Activated CD8-positive, alpha-beta memory T cell treated with anti-CD3 and anti-CD28 coated beads for 4 hours (primary cell): ENCODE measurements around the gene KYNU.
"Not testable (repeated sequence)": the region's sequence is repeated elsewhere in the genome, so short reads cannot be mapped to it uniquely, and the experiment has no call there.

Experiments
- DNase-seq, 2 donors: peaks; one replicate each; pipeline ENCODE4 v3.0.0-alpha.2; 2020; ENCODE audit warnings: low read depth in 2 of 2

KYNU gene

GRCh38 chr2:142915502-142915901, 38.0 kb downstream of the KYNU start:
- no peak for DNase-seq

DNA sequence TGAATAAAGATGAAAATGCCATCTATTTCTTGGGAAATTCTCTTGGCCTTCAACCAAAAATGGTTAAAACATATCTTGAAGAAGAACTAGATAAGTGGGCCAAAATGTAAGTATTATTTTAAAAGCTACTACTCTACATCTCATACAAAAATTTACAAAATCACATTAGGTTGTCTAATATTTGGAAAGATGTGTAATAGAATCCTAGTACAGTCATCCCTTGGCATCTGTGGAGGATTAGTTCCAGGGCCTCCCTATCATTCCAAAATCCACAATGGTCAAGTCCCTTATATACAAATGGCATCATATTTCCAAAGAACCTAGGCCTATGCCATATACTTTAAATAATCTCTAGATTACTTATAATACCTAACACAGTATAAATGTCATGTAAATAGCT, 41.2 kb downstream of the KYNU start:
- no peak for DNase-seq

GRCh38 chr2:142920571-142920970, 43.1 kb downstream of the KYNU start:
- no peak for DNase-seq

- no peak for DNase-seq
Measured at GRCh38 chr2:142926445-142926844, 49.0 kb downstream of the KYNU start.

DNA sequence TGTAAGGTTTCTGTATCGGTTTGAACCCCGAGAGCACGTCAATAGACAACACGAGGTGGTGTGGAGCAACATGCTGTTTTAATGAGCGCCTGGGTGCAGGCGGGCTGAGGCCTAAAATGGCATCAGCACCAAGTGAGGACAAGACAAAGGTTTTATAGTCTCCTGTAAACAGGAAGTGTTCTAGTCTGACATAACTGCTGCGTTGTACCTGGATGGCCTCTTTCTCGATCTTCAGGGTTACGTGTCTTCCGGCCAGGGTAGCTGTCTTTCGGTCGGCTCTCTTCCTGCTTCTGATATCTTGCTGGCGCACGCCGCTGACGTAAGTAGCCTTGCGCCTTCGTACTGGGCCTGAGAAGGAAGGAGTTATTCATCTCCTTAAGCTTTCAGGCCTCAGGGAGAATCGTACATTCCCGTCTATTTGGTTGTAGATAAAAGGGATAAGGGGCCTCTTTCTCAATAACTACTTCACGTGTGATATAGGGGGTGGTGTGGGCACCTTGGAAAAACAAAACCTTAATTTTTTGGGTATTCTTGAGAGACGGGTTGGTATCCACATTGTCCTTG, 53.5 kb downstream of the KYNU start:
- DNase-seq = no peak

- DNase-seq = no peak
Measured at GRCh38 chr2:142933916-142934315, 56.5 kb downstream of the KYNU start.

DNA sequence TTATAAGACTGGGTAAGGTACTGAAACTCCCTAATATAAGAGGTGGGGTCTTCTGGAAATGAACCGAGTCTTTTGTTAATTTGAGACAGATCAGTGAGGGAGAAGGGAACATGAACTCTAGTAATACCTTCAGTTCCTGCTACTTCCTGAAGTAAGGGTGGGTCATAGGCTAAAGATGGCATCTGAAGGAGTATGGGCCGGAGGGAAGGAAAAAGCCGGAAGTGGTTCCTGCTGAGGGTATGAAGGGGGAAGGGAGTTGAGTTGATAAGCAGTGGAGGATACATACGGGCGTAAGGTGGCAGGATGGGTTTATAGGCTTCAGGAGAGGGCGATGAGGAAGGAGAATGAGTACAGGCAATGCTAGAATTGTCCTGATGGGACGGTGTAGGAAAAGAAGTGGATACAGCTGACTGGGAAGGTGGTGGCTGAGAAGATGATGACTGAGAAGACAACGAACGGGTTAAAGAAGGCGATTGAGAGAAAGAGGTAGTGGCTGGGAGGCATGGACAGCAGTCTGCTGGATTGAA, 58.2 kb downstream of the KYNU start:
- DNase-seq = no peak

GRCh38 chr2:142936629-142937028, 59.2 kb downstream of the KYNU start:
- DNase-seq = no peak

DNA sequence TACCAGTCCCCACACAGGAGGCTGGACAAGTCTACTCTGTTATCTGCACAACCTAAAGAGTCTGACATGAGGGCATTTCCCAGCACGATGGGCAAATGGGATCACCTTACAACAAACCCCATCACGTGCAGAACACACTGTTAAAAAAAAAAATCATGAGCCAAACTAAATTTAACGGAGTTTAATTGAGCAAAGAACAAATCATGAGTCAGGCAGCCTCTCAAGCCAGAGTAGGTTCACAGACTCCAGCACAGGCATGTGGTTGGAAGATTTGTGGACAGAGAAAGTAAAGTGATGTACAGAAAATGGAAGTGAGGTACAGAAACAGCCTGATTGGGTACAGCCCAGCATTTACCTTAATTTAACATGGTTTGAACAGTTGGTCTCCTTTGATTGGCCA, 59.9 kb downstream of the KYNU start:
- no peak for DNase-seq

DNA sequence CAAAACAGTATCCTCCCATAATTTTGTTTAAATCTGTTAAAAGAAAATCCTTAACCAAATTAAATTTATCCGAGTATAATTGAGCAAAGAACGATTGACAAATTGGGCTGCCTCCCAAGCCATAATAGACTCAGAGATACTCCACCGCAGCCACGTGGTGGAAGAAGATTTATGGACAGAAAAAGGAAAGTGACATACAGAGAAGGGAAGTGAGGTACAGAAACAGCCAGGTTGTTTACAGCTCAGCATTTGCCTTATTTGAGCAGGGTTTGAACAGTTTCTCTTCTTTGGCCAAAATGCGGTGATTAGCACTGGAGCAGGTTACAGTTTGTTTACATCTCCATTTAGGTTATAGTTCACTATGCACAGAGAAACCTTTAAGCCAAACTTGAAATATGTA, 60.8 kb downstream of the KYNU start:
- DNase-seq = no peak

GRCh38 chr2:142940606-142941223, 63.3 kb downstream of the KYNU start:
- no peak for DNase-seq

DNA sequence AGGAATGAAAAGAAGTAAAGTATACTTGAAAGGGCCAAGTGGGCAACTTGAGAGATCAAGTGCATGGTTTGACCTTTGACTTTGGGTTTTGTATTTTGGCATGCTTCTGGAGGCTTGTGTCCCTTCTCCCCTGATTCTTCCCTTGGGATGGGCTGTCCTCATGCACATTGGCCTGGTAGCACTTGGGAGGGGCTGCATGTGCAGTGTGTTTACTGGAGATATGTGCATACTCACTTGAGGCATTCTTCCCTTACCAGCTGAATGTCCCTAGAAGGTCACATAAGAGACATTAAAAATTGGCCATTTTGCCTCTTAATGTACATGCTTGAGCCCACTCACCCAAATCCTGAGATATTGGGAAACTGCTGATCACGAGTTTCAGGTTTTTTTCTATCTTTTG, 65.2 kb downstream of the KYNU start:
- no peak for DNase-seq

DNA sequence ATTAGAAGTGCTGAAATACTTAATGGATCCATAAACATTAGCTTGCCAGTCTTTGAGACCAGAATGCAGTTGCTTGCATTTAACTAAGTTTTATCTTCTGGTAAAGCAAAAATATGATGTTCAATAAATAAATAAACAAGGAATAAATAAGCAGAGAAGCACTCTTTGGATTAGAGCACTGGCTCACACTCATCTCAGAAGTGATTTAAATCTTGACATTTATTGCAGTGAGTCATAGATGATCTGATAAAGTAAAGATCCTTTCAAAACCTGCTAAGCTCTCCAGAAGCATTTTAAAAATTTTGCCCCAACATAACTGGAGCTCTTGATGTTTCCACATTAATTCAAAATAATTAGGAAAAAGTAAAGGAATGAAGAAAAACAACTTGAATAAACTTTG, 66.8 kb downstream of the KYNU start:
- DNase-seq = no peak

DNA sequence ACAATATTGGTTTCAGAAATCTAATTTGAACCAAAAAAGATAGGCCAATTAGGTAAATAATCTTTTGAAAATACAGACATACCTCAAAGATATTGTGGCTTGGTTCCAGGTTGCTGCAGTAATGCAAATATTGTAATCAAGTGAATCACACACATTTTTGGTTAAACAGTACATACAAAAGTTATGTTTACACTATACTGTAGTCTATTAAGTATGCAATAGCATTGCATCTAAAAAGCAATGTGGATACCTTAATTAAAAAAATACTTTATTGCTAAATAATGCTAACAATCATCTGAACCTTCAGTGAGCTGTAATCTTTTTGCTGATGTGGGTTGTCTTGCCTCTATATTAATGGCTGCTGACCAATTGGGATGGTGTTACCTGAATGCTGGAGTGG, 67.3 kb downstream of the KYNU start:
- DNase-seq = no peak

DNA sequence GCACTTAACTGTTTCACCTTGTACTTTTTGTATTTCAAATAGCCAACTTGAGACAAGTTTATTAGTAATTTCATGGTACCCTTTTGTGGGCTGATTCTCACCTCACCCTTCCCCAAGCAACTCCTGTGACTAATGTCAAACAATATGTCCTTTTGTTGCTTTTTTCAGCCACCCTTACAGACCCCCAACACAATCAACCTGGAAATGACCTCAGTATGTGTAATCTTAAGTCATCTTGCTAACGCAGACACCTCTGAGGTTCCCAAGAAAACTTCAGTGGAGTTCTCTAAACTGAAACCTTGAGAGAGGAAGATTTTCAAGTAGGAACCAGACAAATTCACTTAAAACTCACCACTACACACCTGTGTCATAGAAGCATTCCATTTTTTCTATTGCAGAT, 69.5 kb downstream of the KYNU start:
- no peak for DNase-seq

GRCh38 chr2:142948723-142949122, 71.3 kb downstream of the KYNU start:
- not testable (repeated sequence) for DNase-seq

- not testable (repeated sequence) for DNase-seq
Measured at GRCh38 chr2:142950323-142950722, 72.9 kb downstream of the KYNU start.

- DNase-seq = no peak
Measured at GRCh38 chr2:142951190-142952007, 73.9 kb downstream of the KYNU start.

DNA sequence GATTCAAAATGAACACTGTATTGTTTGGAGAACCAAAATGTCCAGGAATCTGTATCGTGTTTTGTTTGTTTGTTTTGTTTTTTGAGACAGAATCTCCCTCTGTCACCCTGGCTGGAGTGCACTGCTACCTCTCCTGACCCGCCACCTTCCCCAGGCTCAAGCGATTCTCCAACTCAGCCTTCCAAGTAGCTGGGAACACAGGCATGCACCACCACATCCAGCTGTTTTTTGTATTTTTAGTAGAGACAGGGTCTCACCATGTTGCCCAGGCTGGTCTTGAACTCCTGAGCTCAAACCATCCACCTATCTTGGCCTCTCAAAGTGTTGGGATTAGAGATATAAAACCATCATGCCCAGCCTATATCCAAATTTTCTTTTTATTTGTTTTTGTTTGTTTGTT, 74.6 kb downstream of the KYNU start:
- no peak for DNase-seq

- no peak for DNase-seq
Measured at GRCh38 chr2:142952793-142953494, 75.5 kb downstream of the KYNU start.

DNA sequence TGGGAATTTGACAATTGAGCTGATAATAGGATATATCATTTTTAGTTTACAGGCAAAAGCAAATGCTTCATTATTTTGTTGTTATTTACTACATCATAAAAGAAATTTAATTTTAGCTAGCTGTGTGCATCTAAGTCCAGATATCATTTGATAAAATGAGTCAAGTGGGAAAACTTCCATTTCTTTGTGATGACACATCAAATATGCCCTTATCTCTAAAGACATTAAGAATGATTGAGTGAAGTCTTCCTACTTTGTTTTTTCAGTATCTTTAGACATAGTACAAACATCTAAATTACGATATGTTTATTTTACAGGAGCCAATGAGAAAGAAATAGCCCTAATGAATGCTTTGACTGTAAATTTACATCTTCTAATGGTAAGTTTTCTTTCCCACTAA, 77.0 kb downstream of the KYNU start:
- DNase-seq = no peak

DNA sequence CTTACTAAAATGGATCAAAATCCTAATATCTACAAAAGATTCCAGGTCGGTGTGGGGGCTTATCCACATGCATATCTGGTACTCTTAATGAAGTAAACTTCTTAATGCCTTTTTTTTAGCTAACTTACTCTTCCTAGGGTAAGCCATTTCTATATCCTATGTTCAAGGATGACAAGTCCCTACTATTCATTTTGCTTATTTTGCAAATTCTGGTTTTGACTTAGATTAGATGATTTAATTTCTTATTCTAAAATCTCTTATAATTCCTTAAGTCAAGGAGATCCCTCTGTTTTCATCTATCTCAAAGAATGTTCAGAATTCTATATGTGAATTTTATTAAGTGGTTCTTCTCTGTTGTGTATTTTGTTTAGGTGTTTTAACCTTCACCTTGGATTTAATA, 79.7 kb downstream of the KYNU start:
- no peak for DNase-seq
